Smooth muscle cell (in vitro differentiated cells): Measurements from ENCODE around the gene COA5. TPM values are rescaled to one million over a fixed set of nuclear protein-coding genes. Genes with fewer than 3 reads are reported as not detected.

Experiments used
- DNase-seq: peaks from one replicate; lab custom pipeline; 2025; ENCODE audit not compliant: unreplicated experiment; lab: John Stamatoyannopoulos, UW
- H2AFZ ChIP-seq: fragments of 200-600 bp; sonication (generic); 2 replicates; pipeline ENCODE4 v1.6.0; 2016; ENCODE audit warnings: antibody characterized with exemption, low read depth, mild to moderate bottlenecking
- H3F3A ChIP-seq: fragments of 200-600 bp; sonication (generic); 2 replicates; pipeline ENCODE4 v1.6.0; 2017; ENCODE audit warnings: antibody characterized with exemption, low read depth
- H3K27ac ChIP-seq: fragments of 200-600 bp; sonication (generic); 2 replicates; pipeline ENCODE4 v1.5.1; 2016; ENCODE audit warnings: low read depth, mild to moderate bottlenecking
- H3K27me3 ChIP-seq: fragments of 200-600 bp; sonication (generic); 2 replicates; pipeline ENCODE4 v1.6.1; 2016; ENCODE audit warnings: low read depth, mild to moderate bottlenecking
- H3K36me3 ChIP-seq: fragments of 200-600 bp; sonication (generic); 2 replicates; pipeline ENCODE4 v1.5.1; 2016; ENCODE audit warnings: low read depth
- H3K4me1 ChIP-seq: fragments of 200-600 bp; sonication (generic); 2 replicates; pipeline ENCODE4 v1.5.1; 2016; ENCODE audit warnings: low read depth
- H3K4me2 ChIP-seq: fragments of 200-600 bp; sonication (generic); 2 replicates; pipeline ENCODE4 v1.6.0; 2016; ENCODE audit warnings: mild to moderate bottlenecking
- H3K4me3 ChIP-seq: fragments of 200-600 bp; sonication (generic); 2 replicates; pipeline ENCODE4 v1.5.1; 2016; ENCODE audit warnings: mild to moderate bottlenecking
- H3K79me2 ChIP-seq: fragments of 200-600 bp; sonication (generic); 2 replicates; pipeline ENCODE4 v1.6.0; 2016; ENCODE audit warnings: low read depth, mild to moderate bottlenecking
- H3K9ac ChIP-seq: fragments of 200-600 bp; sonication (generic); 2 replicates; pipeline ENCODE4 v1.6.0; 2016; ENCODE audit warnings: low read depth
- H3K9me3 ChIP-seq: fragments of 200-600 bp; sonication (generic); replicated peaks from 2 replicates; pipeline ENCODE4 v1.5.1; 2016; ENCODE audit warnings: low read depth
- H4K20me1 ChIP-seq: fragments of 200-600 bp; sonication (generic); 2 replicates; pipeline ENCODE4 v1.6.0; 2016; ENCODE audit warnings: low read depth
- CTCF ChIP-seq: fragments of 200-600 bp; sonication (generic); IDR thresholded peaks from 2 replicates; pipeline ENCODE4 v1.5.1; 2017; ENCODE audit warnings: borderline replicate concordance, mild to moderate bottlenecking, antibody characterized with exemption; ENCODE audit not compliant: insufficient read depth, poor library complexity, severe bottlenecking
- WGBS: methylation state at CpG from one replicate; pipeline ENCODE4 v1.1.7; 2016; ENCODE audit warnings: low lambda C conversion rate; 5-methylcytosine and 5-hydroxymethylcytosine counted together
- polyA plus RNA-seq: library from polyadenylated mRNA; unstranded; fragments of >200 nt; fragmentation: Nextera tagmentation; extraction: Ambion mirVana; gene quantifications from 2 replicates; pipeline ENCODE4 v1.2.1, GENCODE V29; 2016
- total RNA-seq: library from RNA; depleted of rRNA; stranded (reverse); fragments of >200 nt; gene quantifications from 2 replicates; pipeline ENCODE4 v1.2.3, GENCODE V29; 2014

COA5 gene
- total and polyA plus RNA-seq, 2 experiments from 2014 or later = 20.1 to 27.8 TPM

GRCh38 chr2:98586551-98587140 is 21.7 kb downstream of the COA5 start:
- no peak overlapping the region for H3K4me3 ChIP-seq
- no peaks in the 10 kb centered on the region for H3K4me1 ChIP-seq
- TF ChIP-seq CTCF = no peak
- WGBS = 93% methylated on average over 6 of the region's 6 CpGs
- no peaks in the 10 kb centered on the region for H3F3A ChIP-seq
- no peaks in the 10 kb centered on the region for H3K27me3 ChIP-seq
- H3K27ac ChIP-seq = no peak overlapping the region
- no peaks in the 10 kb centered on the region for H3K79me2 ChIP-seq
- no peaks in the 10 kb centered on the region for H3K9me3 ChIP-seq
- H3K36me3 ChIP-seq = peaks cover 2% of the 10 kb centered on the region
- H3K9ac ChIP-seq = no peak overlapping the region
- no peak overlapping the region for H3K4me2 ChIP-seq
- no peaks in the 10 kb centered on the region for H4K20me1 ChIP-seq
- no peak for DNase-seq
- no peak overlapping the region for H2AFZ ChIP-seq

DNA sequence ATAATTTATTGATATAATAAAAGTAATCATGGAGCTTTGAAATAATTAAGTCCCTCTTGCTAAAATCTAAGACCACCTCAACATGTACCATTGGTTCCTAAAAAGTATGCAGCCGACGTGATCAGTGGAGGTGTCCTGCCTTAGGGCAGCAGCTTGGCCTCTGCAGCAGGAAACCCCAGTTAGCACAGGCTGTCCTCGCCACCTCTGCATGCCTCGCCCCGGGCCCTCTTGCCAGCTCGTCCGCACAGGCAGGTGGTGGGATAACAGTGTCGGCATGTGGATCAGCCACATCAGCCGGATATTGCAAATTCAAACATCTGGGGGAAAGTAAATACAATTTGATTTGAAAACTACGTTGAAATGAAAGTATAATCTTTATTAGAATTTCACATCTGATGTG is 22.9 kb downstream of the COA5 start:
- no peak for DNase-seq
- no peak for TF ChIP-seq CTCF
- Histone ChIP-seq H3K4me3 (no peak overlapping the region), H3K36me3 (peaks cover 4% of the 10 kb centered on the region), H2AFZ (no peak overlapping the region), H3F3A (no peaks in the 10 kb centered on the region), H3K9ac (no peak overlapping the region), H4K20me1 (no peaks in the 10 kb centered on the region), H3K79me2 (no peaks in the 10 kb centered on the region), H3K27me3 (no peaks in the 10 kb centered on the region), H3K4me2 (no peak overlapping the region), H3K9me3 (no peaks in the 10 kb centered on the region), H3K27ac (no peak overlapping the region), H3K4me1 (no peaks in the 10 kb centered on the region)
- WGBS = 96% methylated on average over 10 of the region's 10 CpGs

- H3K4me2 ChIP-seq = no peak overlapping the region
- WGBS = 93% methylated on average over 10 of the region's 10 CpGs
- no peaks in the 10 kb centered on the region for H3K4me1 ChIP-seq
- no peaks in the 10 kb centered on the region for H3K79me2 ChIP-seq
- H3K36me3 ChIP-seq = peaks cover 4% of the 10 kb centered on the region
- no peaks in the 10 kb centered on the region for H4K20me1 ChIP-seq
- no peaks in the 10 kb centered on the region for H3F3A ChIP-seq
- no peaks in the 10 kb centered on the region for H3K27me3 ChIP-seq
- DNase-seq = no peak
- H3K9me3 ChIP-seq = no peaks in the 10 kb centered on the region
- H3K4me3 ChIP-seq = no peak overlapping the region
- no peak overlapping the region for H3K9ac ChIP-seq
- H3K27ac ChIP-seq = no peak overlapping the region
- TF ChIP-seq CTCF = no peak
- H2AFZ ChIP-seq = no peak overlapping the region
These were observed 24.3 kb downstream of the COA5 start for GRCh38 chr2:98583816-98584618.

DNA sequence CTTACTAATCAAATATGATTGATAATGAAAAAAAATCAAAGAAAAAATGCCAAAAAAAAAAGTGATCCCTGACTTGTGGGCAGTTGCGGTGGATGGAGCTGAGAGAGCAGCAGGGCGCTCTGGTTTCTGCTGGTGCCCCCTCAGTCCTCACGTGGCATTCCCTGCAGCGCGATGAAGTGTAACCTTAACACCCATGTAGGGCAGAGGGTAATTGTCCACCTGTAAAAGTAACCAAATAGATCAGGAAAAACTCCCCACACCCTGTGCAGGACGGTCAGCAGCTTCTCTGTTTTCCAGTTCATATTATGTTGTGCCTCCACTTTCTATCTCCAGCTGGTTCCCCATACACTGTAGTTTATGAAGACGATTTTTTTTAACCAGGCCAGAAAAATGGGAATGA is 25.0 kb downstream of the COA5 start:
- Histone ChIP-seq H3K79me2 (no peaks in the 10 kb centered on the region), H3K36me3 (peaks cover 4% of the 10 kb centered on the region), H3K27me3 (no peaks in the 10 kb centered on the region), H3K27ac (no peak overlapping the region), H3F3A (no peaks in the 10 kb centered on the region), H3K4me3 (no peak overlapping the region), H2AFZ (no peak overlapping the region), H4K20me1 (no peaks in the 10 kb centered on the region), H3K9ac (no peak overlapping the region), H3K4me2 (no peak overlapping the region), H3K4me1 (no peaks in the 10 kb centered on the region), H3K9me3 (no peaks in the 10 kb centered on the region)
- no peak for DNase-seq
- no peak for TF ChIP-seq CTCF
- WGBS = 98% methylated on average over 7 of the region's 7 CpGs
